Bronchial epithelial cell (primary cell): ENCODE data around the gene HJV. TPM values are rescaled to one million over a fixed set of nuclear protein-coding genes. Genes with fewer than 3 reads are reported as not detected.
"Not testable (repeated sequence)": the region's sequence is repeated elsewhere in the genome, so short reads cannot be mapped to it uniquely, and the experiment has no call there.

Experiments used
- DNase-seq: peaks from one replicate; pipeline ENCODE4 v3.0.0-alpha.2; 2010; ENCODE audit warnings: low read depth
- FAIRE-seq: peaks from 2 replicates; lab custom pipeline; 2011; peaks lifted over from hg19 to GRCh38; lab: Jason Lieb, UNC
- H3K27me3 ChIP-seq: 2 replicates; pipeline ENCODE4 v1.5.1; 2011; ENCODE audit warnings: low read length; ENCODE audit not compliant: control insufficient read depth, insufficient read depth
- H3K36me3 ChIP-seq: 2 replicates; pipeline ENCODE4 v1.5.1; 2011; ENCODE audit warnings: low read length; ENCODE audit not compliant: control insufficient read depth, insufficient read depth
- H3K4me3 ChIP-seq: 2 replicates; pipeline ENCODE4 v1.5.1; 2011; ENCODE audit warnings: mild to moderate bottlenecking, low read depth, low read length, control low read depth
- CTCF ChIP-seq: IDR thresholded peaks from 2 replicates; pipeline ENCODE4 v1.5.1; 2011; ENCODE audit warnings: mild to moderate bottlenecking, moderate library complexity, low read length, control low read depth, inconsistent platforms; ENCODE audit not compliant: insufficient read depth, severe bottlenecking
- total RNA-seq: library from RNA; depleted of rRNA; stranded (reverse); fragments of >200 nt; gene quantifications from 2 replicates; pipeline ENCODE4 v1.2.1, GENCODE V29; 2014

Gene HJV
- not detected in 2 replicates for total RNA-seq

- FAIRE-seq (no peak), DNase-seq (no peak)
- Histone ChIP-seq H3K4me3 (no peak within 1 kb of the TSS), H3K36me3 (no peaks in the 10 kb centered on the region), H3K27me3 (peaks cover 23% of the 10 kb centered on the region)
- TF ChIP-seq CTCF = no peak
These were observed at the start of gene HJV for GRCh38 chr1:146021622-146022402. Gene HJV, minus strand, starts transcription at chr1:146021735. Its CDS starts 1,504 bp downstream, at chr1:146020231.

GRCh38 chr1:146059148-146059547 is 37.6 kb upstream of the HJV start:
- not testable (repeated sequence) for H3K27me3 ChIP-seq, H3K36me3 ChIP-seq, DNase-seq, FAIRE-seq, H3K4me3 ChIP-seq

GRCh38 chr1:146051852-146052676 is 30.5 kb upstream of the HJV start:
- not testable (repeated sequence) for FAIRE-seq, H3K36me3 ChIP-seq, H3K27me3 ChIP-seq
- peak; percentile 97 for DNase-seq
- H3K4me3 ChIP-seq = peak overlapping the region; percentile 36

GRCh38 chr1:146051452-146051851 is 29.9 kb upstream of the HJV start:
- Histone ChIP-seq H3K27me3 (no peaks in the 10 kb centered on the region), H3K4me3 (peak overlapping the region; percentile 36), H3K36me3 (no peaks in the 10 kb centered on the region)
- TF ChIP-seq CTCF = no peak
- no peak for DNase-seq
- FAIRE-seq = no peak

GRCh38 chr1:146050652-146050963 is 29.1 kb upstream of the HJV start:
- H3K4me3 ChIP-seq, DNase-seq, H3K36me3 ChIP-seq, FAIRE-seq, H3K27me3 ChIP-seq: not testable (repeated sequence)

GRCh38 chr1:146049866-146050651 is 28.5 kb upstream of the HJV start:
- H3K27me3 ChIP-seq, FAIRE-seq, DNase-seq: not testable (repeated sequence)

GRCh38 chr1:146049436-146049835 is 27.9 kb upstream of the HJV start:
- Histone ChIP-seq H3K4me3 (no peak overlapping the region), H3K36me3 (no peaks in the 10 kb centered on the region), H3K27me3 (no peaks in the 10 kb centered on the region)
- no peak for FAIRE-seq
- DNase-seq = no peak
- no peak for TF ChIP-seq CTCF

More at GRCh38 chr1:146049866-146050651, 28.5 kb upstream of the HJV start:
- not testable (repeated sequence) for H3K36me3 ChIP-seq, H3K4me3 ChIP-seq

GRCh38 chr1:146048514-146049115 is 27.1 kb upstream of the HJV start:
- H3K27me3 ChIP-seq, H3K36me3 ChIP-seq, FAIRE-seq, H3K4me3 ChIP-seq, DNase-seq: not testable (repeated sequence)
